Ascending aorta (tissue), 2 donors: ENCODE measurements around the gene RETN. TPM values are rescaled to one million over a fixed set of nuclear protein-coding genes. Genes with fewer than 3 reads are reported as not detected.
A peak's percentile ranks its signal among the peaks of the same experiment; 100 is the strongest.

ENCODE experiments used
- DNase-seq, 2 donors: peaks; one replicate each; pipeline ENCODE4 v3.0.0-alpha.2; 2019; ENCODE audit warnings: low spot score in 2 of 2
- H3K27ac ChIP-seq, 2 donors: fragments of 200-600 bp; sonication (generic); one replicate each; pipeline ENCODE4 v1.5.1; 2016 to 2017; ENCODE audit warnings: mild to moderate bottlenecking in 1 of 2
- H3K27me3 ChIP-seq: fragments of 200-600 bp; sonication (generic); one replicate; pipeline ENCODE4 v1.5.1; 2017
- H3K36me3 ChIP-seq, 2 donors: fragments of 200-600 bp; sonication (generic); one replicate each; pipeline ENCODE4 v1.5.1; 2016
- H3K4me1 ChIP-seq, 2 donors: fragments of 200-600 bp; sonication (generic); one replicate each; pipeline ENCODE4 v1.5.1; 2016 to 2017; ENCODE audit warnings: mild to moderate bottlenecking in 1 of 2
- H3K4me3 ChIP-seq, 2 donors: fragments of 200-600 bp; sonication (generic); one replicate each; pipeline ENCODE4 v1.5.1; 2016 to 2017; ENCODE audit warnings: mild to moderate bottlenecking in 1 of 2
- H3K9me3 ChIP-seq, 2 donors: fragments of 200-600 bp; sonication (generic); one replicate each; pipeline ENCODE4 v1.5.1; 2016
- intact Hi-C: fragments of 100-400 bp; cut with DNase I; formaldehyde crosslinking; loops from one replicate; pipeline ENCODE4 v1.15.1; 2023
- total RNA-seq: library from RNA; depleted of rRNA; stranded (reverse); fragments of >200 nt; gene quantifications from one replicate; pipeline ENCODE4 v1.1.0, GENCODE V29; 2016
- TF ChIP-seq, protein P1 (sequence below), 3 experiments: fragments of 200-600 bp in 2 of 3; fragments of 450-650 bp in 1 of 3; sonication (generic) in 2 of 3; IDR thresholded peaks; one replicate each; pipeline ENCODE4 v1.5.1; 2016 to 2019; ENCODE audit warnings: antibody characterized with exemption in 3 of 3, mild to moderate bottlenecking in 1 of 3, moderate library complexity in 1 of 3

RETN gene
- total RNA-seq, 1 donor from 2014 or later = not detected

- no peaks in the 10 kb centered on the region for H3K4me1 ChIP-seq
- H3K27ac ChIP-seq = no peak overlapping the region
- peak; percentile 18 to 72 for DNase-seq
- no peaks in the 10 kb centered on the region for H3K27me3 ChIP-seq
- H3K36me3 ChIP-seq = no peaks in the 10 kb centered on the region
- no peaks in the 10 kb centered on the region for H3K9me3 ChIP-seq
- intact Hi-C loops = no loop called here
- TF ChIP-seq, protein P1, sequence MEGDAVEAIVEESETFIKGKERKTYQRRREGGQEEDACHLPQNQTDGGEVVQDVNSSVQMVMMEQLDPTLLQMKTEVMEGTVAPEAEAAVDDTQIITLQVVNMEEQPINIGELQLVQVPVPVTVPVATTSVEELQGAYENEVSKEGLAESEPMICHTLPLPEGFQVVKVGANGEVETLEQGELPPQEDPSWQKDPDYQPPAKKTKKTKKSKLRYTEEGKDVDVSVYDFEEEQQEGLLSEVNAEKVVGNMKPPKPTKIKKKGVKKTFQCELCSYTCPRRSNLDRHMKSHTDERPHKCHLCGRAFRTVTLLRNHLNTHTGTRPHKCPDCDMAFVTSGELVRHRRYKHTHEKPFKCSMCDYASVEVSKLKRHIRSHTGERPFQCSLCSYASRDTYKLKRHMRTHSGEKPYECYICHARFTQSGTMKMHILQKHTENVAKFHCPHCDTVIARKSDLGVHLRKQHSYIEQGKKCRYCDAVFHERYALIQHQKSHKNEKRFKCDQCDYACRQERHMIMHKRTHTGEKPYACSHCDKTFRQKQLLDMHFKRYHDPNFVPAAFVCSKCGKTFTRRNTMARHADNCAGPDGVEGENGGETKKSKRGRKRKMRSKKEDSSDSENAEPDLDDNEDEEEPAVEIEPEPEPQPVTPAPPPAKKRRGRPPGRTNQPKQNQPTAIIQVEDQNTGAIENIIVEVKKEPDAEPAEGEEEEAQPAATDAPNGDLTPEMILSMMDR (IDR thresholded peaks at IDR 0.05) = no peak
- H3K4me3 ChIP-seq = no peak overlapping the region
Measured at GRCh38 chr19:7674010-7675005, 5.5 kb downstream of the RETN start.

- Histone ChIP-seq H3K27me3 (no peaks in the 10 kb centered on the region), H3K36me3 (no peaks in the 10 kb centered on the region), H3K4me1 (peaks cover 0 to 3% of the 10 kb centered on the region in 2 donors), H3K4me3 (no peak overlapping the region), H3K27ac (no peak overlapping the region), H3K9me3 (no peaks in the 10 kb centered on the region)
- no peak for DNase-seq
- intact Hi-C loops = no loop called here
- TF ChIP-seq, protein P1 (IDR thresholded peaks at IDR 0.05) = no peak
Measured at GRCh38 chr19:7676376-7676775, 7.5 kb downstream of the RETN start.

DNA sequence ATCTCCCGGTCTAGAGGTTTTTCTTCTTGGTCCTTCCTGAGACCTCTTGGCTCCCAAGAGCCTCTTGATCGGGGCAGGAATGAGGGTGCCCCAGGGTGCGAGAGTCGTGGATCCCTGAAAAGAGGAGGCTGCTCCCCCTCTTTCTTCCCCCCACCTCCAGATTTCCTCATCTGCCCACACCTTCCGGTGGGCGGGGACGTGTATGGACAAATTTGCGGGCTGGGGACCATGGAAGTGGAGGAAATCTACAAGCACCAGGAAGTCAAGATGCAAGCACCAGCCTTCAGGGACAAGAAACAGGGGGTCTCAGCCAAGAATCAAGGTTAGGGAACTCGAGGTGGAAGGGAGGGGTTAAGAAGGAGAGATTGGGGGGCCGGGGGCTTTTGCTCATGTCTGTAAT lies 8.0 kb downstream of the RETN start, which contains the start of gene MCEMP1:
TSS of gene MCEMP1 (plus strand) at position 237 of the 400 bp plus-strand sequence. CDS start at position 268, 31 bp downstream.
- no peak within 1 kb of the TSS for H3K27ac ChIP-seq
- no peaks in the 10 kb centered on the region for H3K9me3 ChIP-seq
- TF ChIP-seq, protein P1 (IDR thresholded peaks at IDR 0.05) = no peak
- intact Hi-C loops = no loop called here
- no peaks in the 10 kb centered on the region for H3K36me3 ChIP-seq
- H3K4me1 ChIP-seq = peaks cover 0 to 7% of the 10 kb centered on the region in 2 donors
- H3K27me3 ChIP-seq = no peaks in the 10 kb centered on the region
- H3K4me3 ChIP-seq = no peak within 1 kb of the TSS
- DNase-seq = no peak

GRCh38 chr19:7677669-7678311 lies 8.9 kb downstream of the RETN start:
- no peak for DNase-seq
- no peak overlapping the region for H3K4me3 ChIP-seq
- H3K27ac ChIP-seq = no peak overlapping the region
- intact Hi-C loops = no loop called here
- TF ChIP-seq, protein P1 (IDR thresholded peaks at IDR 0.05) = no peak
- H3K36me3 ChIP-seq = peaks cover 7 to 8% of the 10 kb centered on the region in 2 donors
- no peaks in the 10 kb centered on the region for H3K27me3 ChIP-seq
- H3K9me3 ChIP-seq = no peaks in the 10 kb centered on the region
- H3K4me1 ChIP-seq = peaks cover 4 to 11% of the 10 kb centered on the region in 2 donors

- H3K9me3 ChIP-seq = no peaks in the 10 kb centered on the region
- no peak for DNase-seq
- intact Hi-C loops = no loop called here
- H3K36me3 ChIP-seq = peaks cover 19 to 20% of the 10 kb centered on the region in 2 donors
- no peak overlapping the region for H3K4me3 ChIP-seq
- TF ChIP-seq, protein P1 (IDR thresholded peaks at IDR 0.05) = no peak
- no peak overlapping the region for H3K27ac ChIP-seq
- no peaks in the 10 kb centered on the region for H3K27me3 ChIP-seq
- peaks cover 4 to 11% of the 10 kb centered on the region in 2 donors for H3K4me1 ChIP-seq
Measured at GRCh38 chr19:7678971-7679751, 10.3 kb downstream of the RETN start.
